NCI-H2196 treated with DMSO at 0.1 percent for 48 hours (cell line): Measurements from ENCODE around the gene OR11H12.
"Not testable (repeated sequence)": the region's sequence is repeated elsewhere in the genome, so short reads cannot be mapped to it uniquely, and the experiment has no call there.

Experiments used
- DNase-seq: peaks from one replicate; lab custom pipeline; 2025; ENCODE audit not compliant: unreplicated experiment; lab: John Stamatoyannopoulos, UW

OR11H12 gene

GRCh38 chr14:18600817-18601216 lies at the start of gene OR11H12:
OR11H12 (plus strand) TSS chr14:18601117; CDS start chr14:18601117, 0 bp downstream.
- not testable (repeated sequence) for DNase-seq

GRCh38 chr14:18582908-18583307 lies 18.0 kb upstream of the OR11H12 start:
- DNase-seq: not testable (repeated sequence)

GRCh38 chr14:18626610-18627213 lies 25.8 kb downstream of the OR11H12 start:
- not testable (repeated sequence) for DNase-seq

GRCh38 chr14:18636066-18636465 lies 35.1 kb downstream of the OR11H12 start:
- DNase-seq: not testable (repeated sequence)

- DNase-seq: not testable (repeated sequence)
Measured at GRCh38 chr14:18638032-18638431, 37.1 kb downstream of the OR11H12 start.

GRCh38 chr14:18638785-18639184 lies 37.9 kb downstream of the OR11H12 start:
- DNase-seq: not testable (repeated sequence)

GRCh38 chr14:18646075-18646730 lies 45.3 kb downstream of the OR11H12 start:
- not testable (repeated sequence) for DNase-seq
